ENCODE measurements around the gene CENPE. TPM values are rescaled to one million over a fixed set of nuclear protein-coding genes. Genes with fewer than 3 reads are reported as not detected.

Gene CENPE
- total RNA-seq, 1 donor from 2014 or later, result 8.5 TPM

GRCh38 chr4:103076747-103077347, 121.3 kb downstream of the CENPE start, which contains the start of gene SLC9B2:
Gene SLC9B2 (minus strand): TSS chr4:103076761. CDS start chr4:103067550, 9,211 bp downstream.
- peaks cover 4% of the 10 kb centered on the region for H3K9me3 Mint-ChIP-seq (ENCODE audit: unreplicated experiment)
- H3K4me1 Mint-ChIP-seq (ENCODE audit: low read depth, unreplicated experiment), result peaks cover 6% of the 10 kb centered on the region
- no peaks in the 10 kb centered on the region for H3K36me3 Mint-ChIP-seq (ENCODE audit: unreplicated experiment)
- DNase-seq, result no peak
- H3K27ac Mint-ChIP-seq (ENCODE audit: unreplicated experiment), result peak within 1 kb of the TSS; percentile 89
- H3K27me3 Mint-ChIP-seq (ENCODE audit: unreplicated experiment), result peaks cover 4% of the 10 kb centered on the region
- peak within 1 kb of the TSS; percentile 97 for H3K4me3 Mint-ChIP-seq (ENCODE audit: unreplicated experiment)
- no peak for TF ChIP-seq CTCF (IDR thresholded peaks at IDR 0.05; ENCODE audit: partially characterized antibody, unreplicated experiment)

- no peak for TF ChIP-seq CTCF (IDR thresholded peaks at IDR 0.05; ENCODE audit: partially characterized antibody, unreplicated experiment)
- peak; percentile 68 for DNase-seq
- H3K9me3 Mint-ChIP-seq (ENCODE audit: unreplicated experiment), result peaks cover 4% of the 10 kb centered on the region
- peaks cover 6% of the 10 kb centered on the region for H3K4me1 Mint-ChIP-seq (ENCODE audit: low read depth, unreplicated experiment)
- no peaks in the 10 kb centered on the region for H3K36me3 Mint-ChIP-seq (ENCODE audit: unreplicated experiment)
- peaks cover 4% of the 10 kb centered on the region for H3K27me3 Mint-ChIP-seq (ENCODE audit: unreplicated experiment)
- peak overlapping the region; percentile 89 for H3K27ac Mint-ChIP-seq (ENCODE audit: unreplicated experiment)
- H3K4me3 Mint-ChIP-seq (ENCODE audit: unreplicated experiment), result peak overlapping the region; percentile 97
Measured at GRCh38 chr4:103075894-103076746, 122.0 kb downstream of the CENPE start.

GRCh38 chr4:103075435-103075893, 122.7 kb downstream of the CENPE start:
- H3K4me1 Mint-ChIP-seq (ENCODE audit: low read depth, unreplicated experiment), result peaks cover 6% of the 10 kb centered on the region
- no peaks in the 10 kb centered on the region for H3K36me3 Mint-ChIP-seq (ENCODE audit: unreplicated experiment)
- peak overlapping the region; percentile 97 for H3K4me3 Mint-ChIP-seq (ENCODE audit: unreplicated experiment)
- no peak for DNase-seq
- H3K9me3 Mint-ChIP-seq (ENCODE audit: unreplicated experiment), result peaks cover 4% of the 10 kb centered on the region
- peak overlapping the region; percentile 89 for H3K27ac Mint-ChIP-seq (ENCODE audit: unreplicated experiment)
- no peak for TF ChIP-seq CTCF (IDR thresholded peaks at IDR 0.05; ENCODE audit: partially characterized antibody, unreplicated experiment)
- H3K27me3 Mint-ChIP-seq (ENCODE audit: unreplicated experiment), result peaks cover 4% of the 10 kb centered on the region

- no peak for TF ChIP-seq CTCF (IDR thresholded peaks at IDR 0.05; ENCODE audit: partially characterized antibody, unreplicated experiment)
- no peak for DNase-seq
- peak overlapping the region; percentile 97 for H3K4me3 Mint-ChIP-seq (ENCODE audit: unreplicated experiment)
- peaks cover 6% of the 10 kb centered on the region for H3K4me1 Mint-ChIP-seq (ENCODE audit: low read depth, unreplicated experiment)
- H3K9me3 Mint-ChIP-seq (ENCODE audit: unreplicated experiment), result peaks cover 4% of the 10 kb centered on the region
- no peaks in the 10 kb centered on the region for H3K36me3 Mint-ChIP-seq (ENCODE audit: unreplicated experiment)
- peaks cover 4% of the 10 kb centered on the region for H3K27me3 Mint-ChIP-seq (ENCODE audit: unreplicated experiment)
- no peak overlapping the region for H3K27ac Mint-ChIP-seq (ENCODE audit: unreplicated experiment)
Measured at GRCh38 chr4:103074744-103075434, 123.3 kb downstream of the CENPE start.
